Superior temporal gyrus (tissue), 1 donor: Measurements from ENCODE around the gene CBLC.
"Not testable (repeated sequence)": the region's sequence is repeated elsewhere in the genome, so short reads cannot be mapped to it uniquely, and the experiment has no call there.

Source experiments
- DNase-seq: peaks from one replicate; pipeline ENCODE4 v3.0.0-alpha.2; 2016; ENCODE audit errors: extremely low spot score

Gene CBLC

GRCh38 chr19:44819246-44819832 is 41.6 kb downstream of the CBLC start:
- DNase-seq, result no peak

- DNase-seq, result no peak
Observed at GRCh38 chr19:44820648-44821609, 43.2 kb downstream of the CBLC start.

- DNase-seq, result no peak
Observed at GRCh38 chr19:44822177-44822576, 44.5 kb downstream of the CBLC start.

GRCh38 chr19:44822670-44823372 is 45.1 kb downstream of the CBLC start:
- no peak for DNase-seq

DNA sequence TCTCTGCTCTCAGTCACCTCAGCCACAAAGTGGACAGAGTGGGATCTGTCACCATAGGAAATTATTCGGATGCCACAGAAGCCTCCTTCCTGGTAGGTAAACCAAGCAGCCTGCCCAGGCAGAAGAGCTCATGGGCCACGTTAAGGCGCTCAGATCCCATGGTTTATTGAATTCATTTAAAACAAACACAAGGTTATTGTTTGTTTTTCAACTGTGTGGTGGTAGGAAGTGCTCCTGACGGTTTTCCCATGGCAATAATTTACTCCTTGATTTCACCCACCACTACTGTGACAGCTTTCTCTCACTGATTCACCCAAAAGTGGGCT is 45.6 kb downstream of the CBLC start:
- DNase-seq, result no peak

- DNase-seq, result no peak
Observed at GRCh38 chr19:44824761-44825160, 47.1 kb downstream of the CBLC start.

DNA sequence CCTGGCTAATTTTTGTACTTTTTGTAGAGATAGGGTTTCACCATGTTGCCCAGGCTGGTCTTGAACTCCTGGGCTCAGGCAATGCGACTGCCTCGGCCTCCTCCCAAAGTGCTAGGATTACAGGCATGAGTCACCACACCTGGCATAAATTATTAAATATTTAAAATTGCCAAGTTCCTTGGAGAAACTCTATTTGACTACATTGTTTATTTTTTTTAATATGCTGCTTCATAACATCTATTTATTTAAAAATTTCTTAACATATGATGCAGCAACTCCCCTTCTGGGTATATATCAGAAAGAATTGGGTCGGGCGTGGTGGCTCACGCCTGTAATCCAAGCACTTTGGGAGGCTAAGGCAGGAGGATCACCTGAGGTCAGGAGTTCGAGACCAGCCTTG is 55.2 kb downstream of the CBLC start:
- DNase-seq, result not testable (repeated sequence)

- DNase-seq, result not testable (repeated sequence)
Observed at GRCh38 chr19:44834399-44834798, 56.7 kb downstream of the CBLC start.

- DNase-seq, result no peak
Observed at GRCh38 chr19:44839276-44839675, 61.6 kb downstream of the CBLC start.

DNA sequence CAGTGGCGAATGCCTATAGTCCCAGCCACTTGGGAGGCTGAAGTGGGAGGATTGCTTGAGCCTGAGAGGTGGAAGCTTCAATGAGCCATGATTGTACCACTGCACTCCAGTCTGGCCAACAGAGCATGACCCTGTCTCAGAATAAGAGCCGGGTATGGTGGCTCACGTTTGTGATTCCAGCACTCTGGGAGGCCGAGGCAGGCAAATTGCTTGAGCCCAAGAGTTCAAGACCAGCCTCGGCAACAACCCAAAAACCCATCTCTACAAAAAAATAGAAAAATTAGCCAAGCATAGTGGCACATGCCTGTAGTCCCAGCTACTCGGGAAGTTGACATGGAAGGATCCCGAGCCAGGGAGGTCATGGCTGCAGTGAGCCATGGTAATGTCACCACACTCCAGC is 63.1 kb downstream of the CBLC start:
- no peak for DNase-seq

- DNase-seq, result no peak
Observed at GRCh38 chr19:44841231-44841630, 63.5 kb downstream of the CBLC start.

GRCh38 chr19:44845286-44845611 is 67.6 kb downstream of the CBLC start:
- no peak for DNase-seq

GRCh38 chr19:44845612-44846454 is 68.1 kb downstream of the CBLC start, which contains the start of gene NECTIN2:
NECTIN2 (plus strand) TSS chr19:44846297; CDS start chr19:44846526, 229 bp downstream.
- peak; percentile 54 for DNase-seq

- no peak for DNase-seq
Observed at GRCh38 chr19:44846455-44847143, 68.9 kb downstream of the CBLC start.

- DNase-seq, result no peak
Observed at GRCh38 chr19:44847144-44848035, 69.7 kb downstream of the CBLC start.

DNA sequence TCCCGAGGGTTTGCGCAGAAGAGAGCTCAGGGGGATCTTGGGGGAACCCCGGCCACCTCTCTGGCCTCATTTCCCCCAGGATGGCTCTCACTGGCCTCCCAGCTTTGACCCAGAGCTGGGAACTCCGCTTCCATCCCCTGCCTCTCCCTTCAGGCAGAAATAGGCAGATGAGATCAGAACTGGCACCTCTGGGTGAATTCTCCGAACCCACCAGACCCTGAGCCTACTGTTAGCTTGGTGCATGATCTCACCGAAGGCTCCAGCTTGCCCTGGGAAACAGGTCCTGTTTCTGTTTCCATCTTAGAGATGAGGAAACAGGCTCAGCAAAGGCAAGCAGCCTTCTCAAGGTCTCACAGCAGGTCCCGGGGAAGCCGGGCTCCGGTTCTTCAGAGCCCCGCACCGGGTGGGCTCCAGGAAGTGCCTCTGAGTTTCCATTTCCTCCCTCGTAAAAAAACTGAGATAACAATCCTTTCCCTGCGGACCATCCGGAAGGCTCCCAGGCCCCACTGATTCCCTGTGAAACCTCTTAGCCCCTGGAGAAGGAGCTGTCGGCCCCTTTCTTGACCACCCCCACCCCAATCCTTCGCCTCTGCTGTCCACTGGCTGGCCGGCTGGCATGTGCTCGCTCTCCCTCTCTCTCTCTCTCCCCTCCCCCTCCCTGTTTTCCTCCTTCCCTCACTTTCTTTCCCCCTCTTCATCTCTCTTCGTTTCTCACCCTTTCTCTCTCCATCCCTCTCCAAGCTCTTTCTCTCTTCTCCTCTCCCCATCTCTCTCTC is 70.5 kb downstream of the CBLC start:
- no peak for DNase-seq

- no peak for DNase-seq
Observed at GRCh38 chr19:44848812-44849447, 71.2 kb downstream of the CBLC start.
